H9 (cell line): Measurements from ENCODE around the gene GCLC. TPM values are rescaled to one million over a fixed set of nuclear protein-coding genes. Genes with fewer than 3 reads are reported as not detected.

Experiments used
- DNase-seq: peaks from one replicate; pipeline ENCODE4 v3.0.0-alpha.2; 2017
- H2AFZ ChIP-seq: one replicate; pipeline ENCODE4 v1.6.1; 2013; ENCODE audit warnings: mild to moderate bottlenecking, low read length, control low read depth, moderate library complexity
- H2AK5ac ChIP-seq: 2 replicates; pipeline ENCODE4 v1.6.1; 2013; ENCODE audit warnings: low read length, control low read depth, mixed read lengths; ENCODE audit not compliant: insufficient read length
- H2BK120ac ChIP-seq: one replicate; pipeline ENCODE4 v1.6.1; 2013; ENCODE audit warnings: low read depth, mild to moderate bottlenecking, low read length, control low read depth, inconsistent platforms; ENCODE audit not compliant: poor library complexity, severe bottlenecking
- H2BK12ac ChIP-seq: 2 replicates; pipeline ENCODE4 v1.6.1; 2013; ENCODE audit warnings: low read length, control low read depth, mixed read lengths, low read depth; ENCODE audit not compliant: insufficient read length
- H2BK15ac ChIP-seq: 2 replicates; pipeline ENCODE4 v1.6.1; 2013; ENCODE audit warnings: low read depth, low read length, control low read depth
- H2BK20ac ChIP-seq: one replicate; pipeline ENCODE4 v1.6.1; 2013; ENCODE audit warnings: low read depth, mild to moderate bottlenecking, low read length, control low read depth, inconsistent platforms; ENCODE audit not compliant: poor library complexity, severe bottlenecking
- H2BK5ac ChIP-seq: 2 replicates; pipeline ENCODE4 v1.6.1; 2013; ENCODE audit warnings: low read length, control low read depth, mixed read lengths; ENCODE audit not compliant: insufficient read length
- H3K14ac ChIP-seq: 2 replicates; pipeline ENCODE4 v1.6.1; 2013; ENCODE audit warnings: low read length, control low read depth; ENCODE audit not compliant: insufficient read depth
- H3K18ac ChIP-seq: 2 replicates; pipeline ENCODE4 v1.6.1; 2013; ENCODE audit warnings: low read depth, mild to moderate bottlenecking, mixed read lengths, low read length, control low read depth; ENCODE audit not compliant: insufficient read length
- H3K23ac ChIP-seq: 2 replicates; pipeline ENCODE4 v1.6.1; 2013; ENCODE audit warnings: low read length, control low read depth, mixed read lengths, low read depth; ENCODE audit not compliant: insufficient read length
- H3K23me2 ChIP-seq: 2 replicates; pipeline ENCODE4 v1.6.1; 2013; ENCODE audit warnings: low read depth, mild to moderate bottlenecking, mixed read lengths, low read length, control low read depth; ENCODE audit not compliant: insufficient read length, poor library complexity, severe bottlenecking
- H3K27ac ChIP-seq: 2 replicates; pipeline ENCODE4 v1.5.1; 2013; ENCODE audit warnings: low read length, control low read depth, mixed read lengths, low read depth; ENCODE audit not compliant: insufficient read length
- H3K27me3 ChIP-seq: 2 replicates; pipeline ENCODE4 v1.6.1; 2013; ENCODE audit warnings: low read length, control low read depth, inconsistent platforms; ENCODE audit not compliant: insufficient read depth
- H3K4ac ChIP-seq: 2 replicates; pipeline ENCODE4 v1.6.1; 2013; ENCODE audit warnings: low read depth, mild to moderate bottlenecking, control low read depth, inconsistent platforms, low read length, moderate library complexity
- H3K4me1 ChIP-seq: 2 replicates; pipeline ENCODE4 v1.6.1; 2013; ENCODE audit warnings: low read length, control low read depth, inconsistent platforms; ENCODE audit not compliant: insufficient read depth
- H3K4me2 ChIP-seq: 2 replicates; pipeline ENCODE4 v1.6.1; 2013; ENCODE audit warnings: low read length, control low read depth, mixed read lengths; ENCODE audit not compliant: insufficient read length, insufficient read depth
- H3K56ac ChIP-seq: 2 replicates; pipeline ENCODE4 v1.6.1; 2013; ENCODE audit warnings: low read depth, mild to moderate bottlenecking, mixed read lengths, low read length, control low read depth; ENCODE audit not compliant: insufficient read length
- H3K79me1 ChIP-seq: 2 replicates; pipeline ENCODE4 v1.6.1; 2013; ENCODE audit warnings: low read depth, mild to moderate bottlenecking, moderate library complexity, low read length, control low read depth, inconsistent platforms; ENCODE audit not compliant: insufficient read depth, poor library complexity, severe bottlenecking
- H3K79me2 ChIP-seq: 2 replicates; pipeline ENCODE4 v1.6.1; 2013; ENCODE audit warnings: low read length, control low read depth, inconsistent platforms; ENCODE audit not compliant: insufficient read depth
- H3K9ac ChIP-seq: 2 replicates; pipeline ENCODE4 v1.6.1; 2013; ENCODE audit warnings: low read length, control low read depth, mixed read lengths; ENCODE audit not compliant: insufficient read length; ENCODE audit errors: extremely low read depth
- H3K9me3 ChIP-seq: one replicate; pipeline ENCODE4 v1.6.1; 2013; ENCODE audit warnings: low read depth, low read length, inconsistent platforms; ENCODE audit not compliant: control insufficient read depth
- H3T11ph ChIP-seq: one replicate; pipeline ENCODE4 v1.6.1; 2013; ENCODE audit warnings: mild to moderate bottlenecking, low read length, control low read depth, inconsistent platforms
- H4K20me1 ChIP-seq: one replicate; pipeline ENCODE4 v1.6.1; 2013; ENCODE audit not compliant: control insufficient read depth, insufficient read length, insufficient read depth
- H4K5ac ChIP-seq: 2 replicates; pipeline ENCODE4 v1.6.1; 2013; ENCODE audit warnings: low read depth, mild to moderate bottlenecking, mixed read lengths, low read length, control low read depth; ENCODE audit not compliant: insufficient read length
- H4K8ac ChIP-seq: replicated peaks from 2 replicates; pipeline ENCODE4 v1.6.1; 2013; ENCODE audit warnings: low read length, control low read depth, mixed read lengths, low read depth; ENCODE audit not compliant: insufficient read length
- H4K91ac ChIP-seq: 2 replicates; pipeline ENCODE4 v1.6.1; 2013; ENCODE audit warnings: low read depth, mild to moderate bottlenecking, moderate library complexity, mixed read lengths, low read length, control low read depth; ENCODE audit not compliant: insufficient read length
- H3K27ac Mint-ChIP-seq, 3 experiments: 2 replicates in 2 of 3; 3 replicates in 1 of 3; pipeline ENCODE4 v1.8.0; 2020 to 2021; ENCODE audit warnings: mixed read lengths in 3 of 3, mild to moderate bottlenecking in 1 of 3, moderate library complexity in 1 of 3
- H3K27me3 Mint-ChIP-seq: 2 replicates; pipeline ENCODE4 v1.8.0; 2021; ENCODE audit warnings: low read depth, mild to moderate bottlenecking, moderate library complexity, mixed read lengths
- H3K36me3 Mint-ChIP-seq, 3 experiments: 2 replicates in 2 of 3; 3 replicates in 1 of 3; pipeline ENCODE4 v1.8.0; 2020 to 2021; ENCODE audit warnings: low read depth in 3 of 3, mixed read lengths in 3 of 3; ENCODE audit not compliant: insufficient read depth in 1 of 3
- H3K4me1 Mint-ChIP-seq, 2 experiments: 2 replicates each; pipeline ENCODE4 v1.8.0; 2020; ENCODE audit warnings: mixed read lengths in 2 of 2
- H3K4me3 Mint-ChIP-seq, 2 experiments: 2 replicates in 1 of 2; 3 replicates in 1 of 2; pipeline ENCODE4 v1.8.0; 2020 to 2021; ENCODE audit warnings: mild to moderate bottlenecking in 2 of 2, mixed read lengths in 2 of 2, moderate library complexity in 1 of 2
- H3K9me3 Mint-ChIP-seq, 2 experiments: 2 replicates in 1 of 2; 3 replicates in 1 of 2; pipeline ENCODE4 v1.8.0; 2020; ENCODE audit warnings: mild to moderate bottlenecking in 2 of 2, mixed read lengths in 2 of 2, moderate library complexity in 1 of 2
- WGBS: extraction: QIAGEN DNeasy Blood & Tissue Kit; methylation state at CpG from one replicate; pipeline ENCODE4 v1.1.7; 2013; ENCODE audit warnings: missing lambda C conversion rate, low lambda C conversion rate, mixed read lengths; ENCODE audit not compliant: insufficient read length; ENCODE audit errors: extremely low coverage; 5-methylcytosine and 5-hydroxymethylcytosine counted together
- total RNA-seq: library from RNA; stranded (reverse); gene quantifications from 2 replicates; pipeline ENCODE4 v1.2.1, GENCODE V29; 2021
- TF ChIP-seq, protein P1 (sequence below): fragments of 200-600 bp; sonication (generic); conservative IDR thresholded peaks from 3 replicates; pipeline ENCODE4 v1.8.0; 2021; ENCODE audit warnings: antibody characterized with exemption, mild to moderate bottlenecking

GCLC gene
- total RNA-seq, 1 experiment from 2014 or later, result 55.5 TPM

GRCh38 chr6:53517021-53517420 is 27.9 kb downstream of the GCLC start:
- Histone ChIP-seq H2BK20ac (no peak overlapping the region), H3K23ac (no peak overlapping the region), H3K56ac (no peak overlapping the region), H3K79me2 (no peaks in the 10 kb centered on the region), H2BK5ac (no peak overlapping the region), H3K23me2 (no peaks in the 10 kb centered on the region), H4K8ac (no peak overlapping the region), H3K27me3 (no peaks in the 10 kb centered on the region), H3K14ac (no peak overlapping the region), H2BK120ac (no peak overlapping the region), H3K79me1 (no peaks in the 10 kb centered on the region), H3K4me2 (no peak overlapping the region), H4K20me1 (no peaks in the 10 kb centered on the region), H2BK15ac (no peak overlapping the region), H3K4me1 (no peaks in the 10 kb centered on the region), H3K9ac (no peak overlapping the region), H3T11ph (no peak overlapping the region), H3K18ac (no peak overlapping the region), H3K9me3 (no peaks in the 10 kb centered on the region), H4K5ac (no peak overlapping the region), H4K91ac (no peak overlapping the region), H2BK12ac (no peak overlapping the region), H2AK5ac (no peak overlapping the region), H3K27ac (no peak overlapping the region), H3K4ac (no peak overlapping the region), H2AFZ (no peak overlapping the region)
- TF ChIP-seq, protein P1, sequence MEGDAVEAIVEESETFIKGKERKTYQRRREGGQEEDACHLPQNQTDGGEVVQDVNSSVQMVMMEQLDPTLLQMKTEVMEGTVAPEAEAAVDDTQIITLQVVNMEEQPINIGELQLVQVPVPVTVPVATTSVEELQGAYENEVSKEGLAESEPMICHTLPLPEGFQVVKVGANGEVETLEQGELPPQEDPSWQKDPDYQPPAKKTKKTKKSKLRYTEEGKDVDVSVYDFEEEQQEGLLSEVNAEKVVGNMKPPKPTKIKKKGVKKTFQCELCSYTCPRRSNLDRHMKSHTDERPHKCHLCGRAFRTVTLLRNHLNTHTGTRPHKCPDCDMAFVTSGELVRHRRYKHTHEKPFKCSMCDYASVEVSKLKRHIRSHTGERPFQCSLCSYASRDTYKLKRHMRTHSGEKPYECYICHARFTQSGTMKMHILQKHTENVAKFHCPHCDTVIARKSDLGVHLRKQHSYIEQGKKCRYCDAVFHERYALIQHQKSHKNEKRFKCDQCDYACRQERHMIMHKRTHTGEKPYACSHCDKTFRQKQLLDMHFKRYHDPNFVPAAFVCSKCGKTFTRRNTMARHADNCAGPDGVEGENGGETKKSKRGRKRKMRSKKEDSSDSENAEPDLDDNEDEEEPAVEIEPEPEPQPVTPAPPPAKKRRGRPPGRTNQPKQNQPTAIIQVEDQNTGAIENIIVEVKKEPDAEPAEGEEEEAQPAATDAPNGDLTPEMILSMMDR, result no peak
- no peaks in the 10 kb centered on the region for H3K4me1 Mint-ChIP-seq
- no CpG with 5 or more reads among the region's 2 CpGs for whole genome bisulfite sequencing
- H3K36me3 Mint-ChIP-seq, result peaks cover 25 to 54% (median 47%) of the 10 kb centered on the region in 3 experiments; a peak in 6 of 7 replicates
- no peak overlapping the region for H3K27ac Mint-ChIP-seq
- H3K4me3 Mint-ChIP-seq, result no peak overlapping the region
- no peaks in the 10 kb centered on the region for H3K9me3 Mint-ChIP-seq
- no peaks in the 10 kb centered on the region for H3K27me3 Mint-ChIP-seq
- no peak for DNase-seq
